Measurements from ENCODE around the gene TRAPPC5. TPM values are rescaled to one million over a fixed set of nuclear protein-coding genes. Genes with fewer than 3 reads are reported as not detected.

The TRAPPC5 gene
- total and polyA plus RNA-seq, 2 experiments from 2014 or later, result 78.3 to 252 TPM

DNA sequence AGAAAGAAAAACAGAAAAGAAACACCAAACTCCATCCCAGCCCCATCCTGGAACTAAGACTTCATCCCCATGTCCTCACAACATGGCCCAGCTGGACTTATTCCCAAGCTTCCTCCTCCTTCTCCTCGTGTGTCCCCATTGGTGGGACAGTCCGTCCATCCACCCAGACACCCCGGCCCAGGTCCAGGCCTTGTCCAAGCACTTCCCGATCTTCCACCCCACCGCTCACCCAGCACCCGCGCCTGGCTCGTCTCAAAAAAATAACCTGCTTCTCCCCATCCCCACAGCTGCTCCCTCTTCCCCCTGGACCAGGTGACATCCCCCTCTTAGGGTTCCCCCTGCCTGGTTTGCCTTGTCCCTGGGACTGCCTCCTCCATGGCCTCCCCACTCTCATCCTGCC lies 22.7 kb downstream of the TRAPPC5 start:
- H3K9me3 Mint-ChIP-seq, result no peaks in the 10 kb centered on the region
- Histone ChIP-seq H3K36me3 (ENCODE audit: insufficient read depth) (no peaks in the 10 kb centered on the region), H3K4me3 (no peak overlapping the region), H3K27me3 (ENCODE audit: insufficient read depth) (no peaks in the 10 kb centered on the region), H3K4me2 (no peak overlapping the region), H3K79me2 (replicated peaks; ENCODE audit: insufficient read depth) (no peaks in the 10 kb centered on the region), H3K4me1 (ENCODE audit: insufficient read depth) (no peaks in the 10 kb centered on the region), H3F3A (replicated peaks; ENCODE audit: low read depth) (no peaks in the 10 kb centered on the region), H3K27ac (ENCODE audit: low read depth) (no peak overlapping the region), H4K20me1 (replicated peaks; ENCODE audit: insufficient read depth) (no peaks in the 10 kb centered on the region), H2AFZ (no peak overlapping the region), H3K9me2 (ENCODE audit: insufficient read depth) (no peaks in the 10 kb centered on the region)
- ATAC-seq (no peak), DNase-seq (ENCODE audit: low spot score) (peak; percentile 40)
- H3K4me3 Mint-ChIP-seq, result no peak overlapping the region
- H3K27me3 Mint-ChIP-seq (ENCODE audit: insufficient read depth, low read depth, poor library complexity), result peaks cover 10% of the 10 kb centered on the region
- H3K4me1 Mint-ChIP-seq, result peaks cover 10% of the 10 kb centered on the region
- no peak for TF ChIP-seq NANOG (IDR thresholded peaks at IDR 0.05; ENCODE audit: borderline replicate concordance)
- no peak for TF ChIP-seq POLR2AphosphoS5 (IDR thresholded peaks at IDR 0.05; ENCODE audit: low read depth)
- no peak overlapping the region; the same call in 1 of the 2 replicates for H3K27ac Mint-ChIP-seq
- H3K36me3 Mint-ChIP-seq (ENCODE audit: low read depth), result no peaks in the 10 kb centered on the region; the same call in 2 of the 3 replicates

DNA sequence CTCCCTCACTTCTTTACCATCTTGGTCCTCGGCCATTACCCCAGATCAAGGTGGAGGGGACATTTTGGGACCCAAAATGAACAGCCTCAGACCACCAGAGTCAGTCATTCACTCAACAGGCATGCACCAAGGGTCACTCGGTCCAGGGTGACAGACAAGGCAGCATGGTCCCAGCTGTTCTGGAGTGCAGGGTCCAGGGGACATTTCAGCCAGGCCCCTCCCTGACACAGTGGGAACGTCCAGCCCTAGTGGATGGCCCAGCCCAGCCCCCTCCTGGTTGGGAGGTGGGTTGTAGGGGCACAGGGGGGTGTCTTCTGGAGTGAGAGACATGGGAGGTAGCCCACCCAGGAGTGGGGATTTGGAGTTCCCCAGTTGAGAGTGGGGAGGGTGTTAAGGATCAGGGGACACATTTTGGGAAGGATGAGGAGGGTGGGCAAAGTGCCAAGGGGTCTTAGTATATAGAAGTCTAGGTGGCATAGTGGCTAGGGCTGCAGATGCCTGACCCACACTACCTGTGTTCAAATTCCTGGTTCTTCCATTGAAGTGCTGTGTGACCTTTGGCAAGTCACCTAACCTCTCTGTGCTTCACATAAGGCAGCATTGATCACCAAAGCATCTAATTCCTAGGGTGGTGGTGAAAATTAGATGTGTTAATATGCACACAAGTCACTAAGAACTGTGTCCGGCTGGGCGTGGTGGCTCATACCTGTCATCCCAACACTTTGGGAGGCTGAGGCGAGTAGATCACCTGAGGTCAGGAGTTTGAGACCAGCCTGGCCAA lies 23.8 kb downstream of the TRAPPC5 start:
- H3K27ac ChIP-seq (ENCODE audit: low read depth), result no peak overlapping the region
- no peaks in the 10 kb centered on the region for H3K9me2 ChIP-seq (ENCODE audit: insufficient read depth)
- ATAC-seq, result no peak
- H3K4me3 ChIP-seq, result no peak overlapping the region
- H3K36me3 ChIP-seq (ENCODE audit: insufficient read depth), result no peaks in the 10 kb centered on the region
- H3F3A ChIP-seq (replicated peaks; ENCODE audit: low read depth), result no peaks in the 10 kb centered on the region
- H3K4me1 Mint-ChIP-seq, result no peaks in the 10 kb centered on the region
- no peak overlapping the region for H2AFZ ChIP-seq
- H3K36me3 Mint-ChIP-seq (ENCODE audit: low read depth), result no peaks in the 10 kb centered on the region; the same call in 2 of the 3 replicates
- H3K27me3 ChIP-seq (ENCODE audit: insufficient read depth), result no peaks in the 10 kb centered on the region
- H3K27ac Mint-ChIP-seq, result no peak overlapping the region
- no peaks in the 10 kb centered on the region for H3K79me2 ChIP-seq (replicated peaks; ENCODE audit: insufficient read depth)
- no peak for DNase-seq (ENCODE audit: low spot score)
- H3K4me1 ChIP-seq (ENCODE audit: insufficient read depth), result no peaks in the 10 kb centered on the region
- peaks cover 10% of the 10 kb centered on the region for H3K27me3 Mint-ChIP-seq (ENCODE audit: insufficient read depth, low read depth, poor library complexity)
- no peaks in the 10 kb centered on the region for H3K9me3 Mint-ChIP-seq
- H4K20me1 ChIP-seq (replicated peaks; ENCODE audit: insufficient read depth), result no peaks in the 10 kb centered on the region
- no peak overlapping the region for H3K4me2 ChIP-seq
- no peak overlapping the region for H3K4me3 Mint-ChIP-seq
- TF ChIP-seq NANOG (IDR thresholded peaks at IDR 0.05; ENCODE audit: borderline replicate concordance) (no peak), CREB1 (CRISPR knock-in tag; IDR thresholded peaks at IDR 0.05; ENCODE audit: low read depth) (no peak), ZNF114 (CRISPR knock-in tag; IDR thresholded peaks at IDR 0.05) (no peak), EZH2 (IDR thresholded peaks at IDR 0.05; ENCODE audit: low read depth, unreplicated experiment) (no peak), JUNB (IDR thresholded peaks at IDR 0.05; ENCODE audit: unreplicated experiment) (no peak)
- TF ChIP-seq, protein P1, sequence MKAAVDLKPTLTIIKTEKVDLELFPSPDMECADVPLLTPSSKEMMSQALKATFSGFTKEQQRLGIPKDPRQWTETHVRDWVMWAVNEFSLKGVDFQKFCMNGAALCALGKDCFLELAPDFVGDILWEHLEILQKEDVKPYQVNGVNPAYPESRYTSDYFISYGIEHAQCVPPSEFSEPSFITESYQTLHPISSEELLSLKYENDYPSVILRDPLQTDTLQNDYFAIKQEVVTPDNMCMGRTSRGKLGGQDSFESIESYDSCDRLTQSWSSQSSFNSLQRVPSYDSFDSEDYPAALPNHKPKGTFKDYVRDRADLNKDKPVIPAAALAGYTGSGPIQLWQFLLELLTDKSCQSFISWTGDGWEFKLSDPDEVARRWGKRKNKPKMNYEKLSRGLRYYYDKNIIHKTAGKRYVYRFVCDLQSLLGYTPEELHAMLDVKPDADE (IDR thresholded peaks at IDR 0.05), result no peak
- TF ChIP-seq, protein P2, sequence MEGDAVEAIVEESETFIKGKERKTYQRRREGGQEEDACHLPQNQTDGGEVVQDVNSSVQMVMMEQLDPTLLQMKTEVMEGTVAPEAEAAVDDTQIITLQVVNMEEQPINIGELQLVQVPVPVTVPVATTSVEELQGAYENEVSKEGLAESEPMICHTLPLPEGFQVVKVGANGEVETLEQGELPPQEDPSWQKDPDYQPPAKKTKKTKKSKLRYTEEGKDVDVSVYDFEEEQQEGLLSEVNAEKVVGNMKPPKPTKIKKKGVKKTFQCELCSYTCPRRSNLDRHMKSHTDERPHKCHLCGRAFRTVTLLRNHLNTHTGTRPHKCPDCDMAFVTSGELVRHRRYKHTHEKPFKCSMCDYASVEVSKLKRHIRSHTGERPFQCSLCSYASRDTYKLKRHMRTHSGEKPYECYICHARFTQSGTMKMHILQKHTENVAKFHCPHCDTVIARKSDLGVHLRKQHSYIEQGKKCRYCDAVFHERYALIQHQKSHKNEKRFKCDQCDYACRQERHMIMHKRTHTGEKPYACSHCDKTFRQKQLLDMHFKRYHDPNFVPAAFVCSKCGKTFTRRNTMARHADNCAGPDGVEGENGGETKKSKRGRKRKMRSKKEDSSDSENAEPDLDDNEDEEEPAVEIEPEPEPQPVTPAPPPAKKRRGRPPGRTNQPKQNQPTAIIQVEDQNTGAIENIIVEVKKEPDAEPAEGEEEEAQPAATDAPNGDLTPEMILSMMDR (conservative IDR thresholded peaks at IDR 0.05; ENCODE audit: low read depth in 2 of 2), result no peak
- TF ChIP-seq, protein P3, sequence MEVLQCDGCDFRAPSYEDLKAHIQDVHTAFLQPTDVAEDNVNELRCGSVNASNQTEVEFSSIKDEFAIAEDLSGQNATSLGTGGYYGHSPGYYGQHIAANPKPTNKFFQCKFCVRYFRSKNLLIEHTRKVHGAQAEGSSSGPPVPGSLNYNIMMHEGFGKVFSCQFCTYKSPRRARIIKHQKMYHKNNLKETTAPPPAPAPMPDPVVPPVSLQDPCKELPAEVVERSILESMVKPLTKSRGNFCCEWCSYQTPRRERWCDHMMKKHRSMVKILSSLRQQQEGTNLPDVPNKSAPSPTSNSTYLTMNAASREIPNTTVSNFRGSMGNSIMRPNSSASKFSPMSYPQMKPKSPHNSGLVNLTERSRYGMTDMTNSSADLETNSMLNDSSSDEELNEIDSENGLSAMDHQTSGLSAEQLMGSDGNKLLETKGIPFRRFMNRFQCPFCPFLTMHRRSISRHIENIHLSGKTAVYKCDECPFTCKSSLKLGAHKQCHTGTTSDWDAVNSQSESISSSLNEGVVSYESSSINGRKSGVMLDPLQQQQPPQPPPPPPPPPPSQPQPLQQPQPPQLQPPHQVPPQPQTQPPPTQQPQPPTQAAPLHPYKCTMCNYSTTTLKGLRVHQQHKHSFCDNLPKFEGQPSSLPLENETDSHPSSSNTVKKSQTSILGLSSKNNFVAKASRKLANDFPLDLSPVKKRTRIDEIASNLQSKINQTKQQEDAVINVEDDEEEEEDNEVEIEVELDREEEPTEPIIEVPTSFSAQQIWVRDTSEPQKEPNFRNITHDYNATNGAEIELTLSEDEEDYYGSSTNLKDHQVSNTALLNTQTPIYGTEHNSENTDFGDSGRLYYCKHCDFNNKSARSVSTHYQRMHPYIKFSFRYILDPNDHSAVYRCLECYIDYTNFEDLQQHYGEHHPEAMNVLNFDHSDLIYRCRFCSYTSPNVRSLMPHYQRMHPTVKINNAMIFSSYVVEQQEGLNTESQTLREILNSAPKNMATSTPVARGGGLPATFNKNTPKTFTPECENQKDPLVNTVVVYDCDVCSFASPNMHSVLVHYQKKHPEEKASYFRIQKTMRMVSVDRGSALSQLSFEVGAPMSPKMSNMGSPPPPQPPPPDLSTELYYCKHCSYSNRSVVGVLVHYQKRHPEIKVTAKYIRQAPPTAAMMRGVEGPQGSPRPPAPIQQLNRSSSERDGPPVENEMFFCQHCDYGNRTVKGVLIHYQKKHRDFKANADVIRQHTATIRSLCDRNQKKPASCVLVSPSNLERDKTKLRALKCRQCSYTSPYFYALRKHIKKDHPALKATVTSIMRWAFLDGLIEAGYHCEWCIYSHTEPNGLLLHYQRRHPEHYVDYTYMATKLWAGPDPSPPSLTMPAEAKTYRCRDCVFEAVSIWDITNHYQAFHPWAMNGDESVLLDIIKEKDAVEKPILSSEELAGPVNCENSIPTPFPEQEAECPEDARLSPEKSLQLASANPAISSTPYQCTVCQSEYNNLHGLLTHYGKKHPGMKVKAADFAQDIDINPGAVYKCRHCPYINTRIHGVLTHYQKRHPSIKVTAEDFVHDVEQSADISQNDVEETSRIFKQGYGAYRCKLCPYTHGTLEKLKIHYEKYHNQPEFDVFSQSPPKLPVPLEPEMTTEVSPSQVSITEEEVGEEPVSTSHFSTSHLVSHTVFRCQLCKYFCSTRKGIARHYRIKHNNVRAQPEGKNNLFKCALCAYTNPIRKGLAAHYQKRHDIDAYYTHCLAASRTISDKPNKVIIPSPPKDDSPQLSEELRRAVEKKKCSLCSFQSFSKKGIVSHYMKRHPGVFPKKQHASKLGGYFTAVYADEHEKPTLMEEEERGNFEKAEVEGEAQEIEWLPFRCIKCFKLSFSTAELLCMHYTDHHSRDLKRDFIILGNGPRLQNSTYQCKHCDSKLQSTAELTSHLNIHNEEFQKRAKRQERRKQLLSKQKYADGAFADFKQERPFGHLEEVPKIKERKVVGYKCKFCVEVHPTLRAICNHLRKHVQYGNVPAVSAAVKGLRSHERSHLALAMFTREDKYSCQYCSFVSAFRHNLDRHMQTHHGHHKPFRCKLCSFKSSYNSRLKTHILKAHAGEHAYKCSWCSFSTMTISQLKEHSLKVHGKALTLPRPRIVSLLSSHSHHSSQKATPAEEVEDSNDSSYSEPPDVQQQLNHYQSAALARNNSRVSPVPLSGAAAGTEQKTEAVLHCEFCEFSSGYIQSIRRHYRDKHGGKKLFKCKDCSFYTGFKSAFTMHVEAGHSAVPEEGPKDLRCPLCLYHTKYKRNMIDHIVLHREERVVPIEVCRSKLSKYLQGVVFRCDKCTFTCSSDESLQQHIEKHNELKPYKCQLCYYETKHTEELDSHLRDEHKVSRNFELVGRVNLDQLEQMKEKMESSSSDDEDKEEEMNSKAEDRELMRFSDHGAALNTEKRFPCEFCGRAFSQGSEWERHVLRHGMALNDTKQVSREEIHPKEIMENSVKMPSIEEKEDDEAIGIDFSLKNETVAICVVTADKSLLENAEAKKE (CRISPR knock-in tag; IDR thresholded peaks at IDR 0.05), result no peak
